NCI-H2029 (cell line): Measurements from ENCODE around the gene PRDM12.

Experiments used
- DNase-seq: peaks from one replicate; lab custom pipeline; 2025; lab: John Stamatoyannopoulos, UW

PRDM12 gene

GRCh38 chr9:130664251-130665028 is at the start of gene PRDM12:
Gene PRDM12, plus strand, starts transcription at chr9:130664594. Its CDS starts 60 bp downstream, at chr9:130664654.
- no peak for DNase-seq

GRCh38 chr9:130616451-130616850 is 47.9 kb upstream of the PRDM12 start:
- no peak for DNase-seq

DNA sequence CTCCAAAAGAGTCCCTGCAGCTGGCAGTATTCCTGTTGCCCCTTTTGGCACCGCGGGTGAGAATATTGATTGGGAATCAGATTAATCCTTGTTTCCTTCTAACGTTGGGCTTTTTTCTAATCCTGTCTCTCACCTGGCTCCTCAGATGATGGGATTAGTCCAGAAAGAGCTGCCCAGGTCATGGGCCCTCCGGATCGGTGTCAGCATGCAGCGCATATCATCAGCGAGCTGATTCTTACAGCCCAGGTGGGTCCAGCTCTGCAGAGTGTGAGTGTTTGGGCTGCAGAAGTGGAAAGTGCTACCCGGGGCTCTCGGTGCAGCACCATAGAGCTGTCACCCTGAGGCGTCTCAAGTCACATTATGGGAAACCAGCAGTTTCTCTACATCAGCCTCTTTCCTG is 40.9 kb upstream of the PRDM12 start:
- no peak for DNase-seq

DNA sequence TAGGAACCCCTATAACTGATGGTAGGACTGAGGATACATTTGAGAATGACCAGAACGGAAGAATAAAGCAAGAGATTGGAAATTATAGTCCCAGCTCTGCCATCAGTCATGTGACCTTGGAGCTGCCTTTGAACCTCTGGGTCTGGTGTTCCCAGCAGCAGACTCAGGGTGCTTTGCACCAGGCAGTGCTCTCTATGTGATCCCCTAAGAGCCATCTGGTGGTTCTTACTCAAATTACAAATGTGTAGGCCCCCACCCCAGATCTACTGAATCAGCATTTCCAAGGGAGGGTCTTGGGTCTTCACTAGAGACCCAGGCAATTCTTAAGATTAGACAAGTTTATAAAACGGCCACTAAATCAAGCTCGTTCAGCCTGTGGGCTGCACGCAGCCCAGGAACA is 40.2 kb upstream of the PRDM12 start:
- DNase-seq, result no peak

DNA sequence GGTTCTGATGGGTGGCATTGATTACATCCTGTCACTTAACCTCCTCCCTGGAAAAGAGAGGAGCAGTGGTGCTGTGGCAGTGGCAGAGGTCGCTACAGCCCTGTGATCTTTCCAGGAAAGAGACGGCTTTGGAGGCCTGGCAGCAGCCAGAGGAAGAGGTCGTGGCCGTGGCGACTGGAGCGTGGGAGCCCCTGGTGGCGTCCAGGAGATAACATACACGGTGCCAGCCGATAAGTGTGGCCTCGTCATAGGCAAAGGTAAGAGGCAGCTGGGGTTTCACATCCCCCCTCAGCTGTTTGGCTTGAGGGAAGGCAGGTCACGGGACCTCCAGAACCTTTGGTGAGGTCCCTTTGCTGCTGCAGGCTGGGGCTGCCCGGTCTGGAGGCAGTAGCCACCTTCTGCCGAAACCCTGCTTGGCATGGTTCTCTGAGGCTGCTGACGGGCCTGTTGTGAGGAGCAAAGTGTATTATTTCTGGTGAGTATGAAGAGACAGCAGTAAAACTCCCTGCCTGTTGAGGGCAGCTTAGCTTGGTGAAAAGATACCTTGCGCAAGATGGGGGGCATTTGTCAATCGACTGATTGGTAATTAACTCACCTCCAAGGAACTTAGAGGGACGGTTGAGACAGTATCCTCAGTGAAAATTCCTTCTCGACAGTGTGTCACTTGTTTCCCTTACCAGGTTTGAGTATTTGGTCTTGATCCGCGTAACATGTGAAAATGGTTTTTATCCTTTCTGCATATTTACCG is 38.0 kb upstream of the PRDM12 start:
- no peak for DNase-seq

DNA sequence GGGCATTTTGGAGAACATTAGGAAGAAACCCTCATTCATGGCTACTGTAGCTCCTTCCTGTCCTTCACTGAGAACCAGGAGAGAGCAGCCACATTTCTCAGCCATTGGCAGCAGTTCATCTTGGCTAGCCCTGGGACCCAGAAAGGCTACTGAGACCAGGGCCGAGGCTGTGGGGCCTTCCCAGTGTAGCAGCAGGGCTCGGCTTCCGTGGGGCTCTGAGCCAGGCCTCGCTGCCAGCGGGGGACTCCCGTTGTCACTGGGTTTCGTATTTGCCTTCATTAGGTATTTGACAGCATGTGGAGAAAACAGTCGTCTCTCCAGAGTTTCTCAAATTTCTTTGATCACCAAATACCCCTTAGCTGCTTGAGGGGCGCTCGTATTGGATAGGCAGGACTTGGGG is 37.3 kb upstream of the PRDM12 start:
- DNase-seq, result no peak

DNA sequence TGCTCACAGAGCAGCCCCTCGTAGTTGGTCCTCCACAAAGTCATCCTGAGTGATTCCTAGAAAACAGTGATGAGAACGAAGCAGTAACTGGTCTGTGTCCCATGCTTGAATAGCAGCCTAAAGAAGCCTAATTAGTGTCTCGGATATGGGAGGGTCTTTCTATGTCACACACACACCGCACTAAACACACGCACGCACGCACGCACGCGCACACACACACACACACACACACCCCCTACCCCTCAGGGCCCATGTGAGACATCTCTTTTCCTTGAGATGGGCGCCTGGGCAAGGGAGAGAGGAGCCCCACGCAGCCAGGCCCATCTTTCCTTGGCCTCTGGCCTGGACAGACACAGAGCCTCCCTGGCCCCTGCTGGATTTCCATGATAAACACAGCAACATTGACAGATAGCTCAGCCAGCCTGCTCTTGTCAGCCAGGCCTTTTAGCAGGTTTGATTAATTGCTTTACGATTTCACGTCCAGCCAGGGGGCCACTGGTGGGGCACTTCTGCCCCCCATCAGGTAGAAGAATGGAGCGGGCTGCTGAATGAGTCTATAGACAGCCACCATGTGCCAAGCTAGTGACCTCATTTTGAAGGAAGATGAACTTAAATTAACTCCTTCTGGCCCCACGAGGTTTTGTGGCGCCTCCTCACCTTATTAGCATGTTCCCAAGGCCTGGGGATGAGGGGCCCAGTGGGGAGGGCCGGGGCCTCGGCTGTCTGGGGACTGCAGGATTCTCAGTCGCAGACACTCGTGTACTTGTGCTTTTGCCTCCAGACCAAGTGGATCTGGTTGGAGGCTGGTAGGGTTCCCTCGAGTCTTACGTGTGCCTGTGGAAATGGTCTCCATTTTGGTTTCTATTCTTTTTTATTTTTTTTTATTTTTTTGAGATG is 36.2 kb upstream of the PRDM12 start:
- DNase-seq, result no peak

DNA sequence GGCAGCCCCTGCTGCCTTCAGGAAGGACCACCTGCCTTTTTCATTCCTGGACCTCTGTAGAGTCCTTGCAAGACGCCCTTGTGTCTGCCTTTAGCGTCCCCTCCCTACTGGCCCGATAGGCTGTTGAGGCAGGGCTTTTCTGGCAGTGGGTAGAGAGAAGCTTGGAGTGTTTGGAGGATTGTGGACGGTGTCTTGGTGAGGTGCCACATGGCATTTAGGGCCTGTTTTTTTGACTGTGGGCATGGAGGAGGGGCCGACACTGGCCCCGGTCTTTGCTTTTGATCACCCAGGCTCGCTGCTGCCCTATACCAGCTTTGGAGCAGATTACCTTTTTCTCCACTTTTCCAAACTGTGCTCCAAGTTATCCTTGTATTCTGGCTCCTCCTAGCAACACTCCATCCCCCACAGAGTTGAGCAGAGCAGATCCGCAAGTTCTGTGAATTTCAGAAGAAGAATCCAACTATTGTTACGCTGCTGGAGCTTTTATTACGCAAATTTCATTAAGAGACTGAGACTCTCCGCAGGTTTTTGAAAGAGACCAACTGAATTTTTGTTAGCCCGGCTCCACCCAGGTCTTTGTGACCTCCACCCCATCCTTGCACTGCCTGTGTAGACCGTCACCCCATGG is 34.8 kb upstream of the PRDM12 start:
- no peak for DNase-seq

DNA sequence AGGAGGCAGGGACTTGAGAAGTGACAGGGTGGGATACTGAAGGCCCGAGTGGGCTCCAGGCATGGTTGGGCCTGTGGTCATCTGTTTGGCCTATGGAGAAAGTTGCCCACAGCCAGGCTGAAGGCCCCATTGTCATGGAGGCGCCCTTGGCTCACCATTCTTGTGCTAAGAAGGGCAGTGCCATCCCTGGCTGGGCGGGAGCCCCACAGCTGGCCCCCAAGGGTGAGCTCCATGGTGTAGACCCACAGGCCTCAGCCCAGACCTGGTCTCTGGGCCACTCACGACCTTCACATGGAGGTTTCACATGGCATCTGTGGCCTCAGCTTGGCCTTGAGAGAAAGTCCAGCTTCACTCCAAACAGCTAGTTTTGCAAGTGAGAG is 34.3 kb upstream of the PRDM12 start:
- no peak for DNase-seq

DNA sequence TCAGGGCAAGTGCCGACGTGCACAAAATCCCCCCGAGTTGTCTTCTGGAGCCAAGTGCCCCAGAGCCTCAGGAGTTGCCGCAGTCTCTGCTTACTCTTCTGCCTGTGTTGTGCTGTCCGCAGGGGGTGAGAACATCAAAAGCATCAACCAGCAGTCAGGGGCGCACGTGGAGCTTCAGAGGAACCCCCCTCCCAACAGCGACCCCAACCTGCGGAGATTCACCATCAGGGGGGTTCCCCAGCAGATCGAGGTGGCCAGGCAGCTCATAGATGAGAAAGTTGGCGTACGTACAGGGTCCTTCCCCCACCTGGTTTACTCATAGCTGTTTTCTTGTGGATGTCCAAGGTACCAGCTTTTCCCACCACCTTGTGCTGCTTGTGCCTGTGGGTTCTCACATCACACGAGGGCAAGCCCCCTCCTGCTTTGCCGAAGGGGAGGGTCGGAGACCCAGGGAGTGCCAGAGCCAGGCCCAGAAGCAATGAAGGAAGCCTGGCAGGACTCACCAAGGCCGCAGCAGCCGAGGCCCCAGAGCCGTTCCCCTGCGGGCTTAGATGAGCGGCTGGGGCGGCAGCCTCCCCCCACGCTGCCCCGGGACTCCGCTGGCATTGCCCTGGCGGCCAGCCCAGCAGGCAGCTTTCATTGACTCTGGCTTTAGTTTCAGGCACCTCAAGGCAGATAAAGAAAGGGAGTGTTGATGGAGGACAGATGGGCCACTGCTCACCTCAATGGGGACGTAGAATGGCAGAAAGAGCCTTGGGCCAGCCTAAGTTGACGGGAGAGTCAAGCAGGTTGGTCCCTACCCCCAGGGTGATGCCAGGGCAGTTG is 33.7 kb upstream of the PRDM12 start:
- no peak for DNase-seq

- DNase-seq, result no peak
These were observed 32.9 kb upstream of the PRDM12 start for GRCh38 chr9:130631331-130632080.

GRCh38 chr9:130632081-130632710 is 32.2 kb upstream of the PRDM12 start:
- no peak for DNase-seq

- no peak for DNase-seq
These were observed 31.6 kb upstream of the PRDM12 start for GRCh38 chr9:130632841-130633240.

- no peak for DNase-seq
These were observed 30.8 kb upstream of the PRDM12 start for GRCh38 chr9:130633336-130634190.

- DNase-seq, result no peak
These were observed 30.1 kb upstream of the PRDM12 start for GRCh38 chr9:130634191-130634768.

GRCh38 chr9:130634801-130635200 is 29.6 kb upstream of the PRDM12 start:
- DNase-seq, result no peak

GRCh38 chr9:130635306-130635705 is 29.1 kb upstream of the PRDM12 start:
- no peak for DNase-seq
